Stimulated activated CD4-positive, alpha-beta T cell treated with anti-CD3 and anti-CD28 coated beads, Interleukin-1b, Interleukin-23, amount 100 ng/mL, for 48 hours (primary cell): ENCODE data around the gene RSPO4.

Source experiments
- DNase-seq: peaks from one replicate; pipeline ENCODE4 v3.0.0-alpha.2; 2020

The RSPO4 gene

DNA sequence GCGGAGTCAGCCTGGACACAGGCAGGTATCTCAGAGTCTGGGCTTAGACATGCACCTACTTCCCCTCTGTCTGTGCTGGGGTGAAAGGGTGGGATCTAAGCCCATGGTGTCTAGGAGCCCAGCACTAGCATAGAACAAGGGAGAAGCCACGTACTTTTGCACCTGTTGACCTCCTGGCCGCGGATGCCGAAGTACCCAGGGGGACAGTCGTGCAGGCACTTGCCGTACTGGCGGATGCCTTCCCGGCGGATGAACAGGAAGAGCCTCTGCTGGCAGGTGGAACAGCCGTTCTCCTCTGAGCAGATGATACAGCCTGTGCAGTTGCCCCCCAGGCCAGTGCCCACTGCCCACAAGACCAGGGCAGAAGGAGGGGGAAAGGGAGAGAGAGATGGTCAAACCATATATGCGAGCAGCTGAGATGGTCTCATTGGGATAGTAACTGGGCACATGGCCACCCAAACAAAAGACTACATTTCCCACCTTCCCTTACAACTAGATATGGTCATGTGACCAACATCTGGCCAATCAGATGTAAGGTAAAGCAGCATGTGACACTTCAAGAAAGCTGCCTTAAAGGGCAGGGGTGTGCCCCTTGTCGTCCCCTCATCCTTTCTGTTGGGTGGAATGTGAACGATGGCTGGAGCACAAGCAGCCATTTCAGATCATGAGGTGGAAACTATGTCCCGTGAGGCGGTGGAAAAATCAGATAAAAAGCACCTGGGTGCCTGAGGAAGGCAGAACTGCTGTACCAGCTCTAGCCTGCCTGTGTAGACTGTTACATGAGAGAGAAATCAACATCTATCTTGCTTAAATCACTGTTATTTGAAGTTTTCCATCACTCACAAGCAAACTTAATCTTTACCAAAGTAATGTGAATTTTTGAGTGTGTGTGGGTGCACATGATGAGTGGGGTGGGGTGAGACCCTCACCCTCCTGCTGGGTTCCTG, 34.0 kb downstream of the RSPO4 start:
- DNase-seq = no peak

DNA sequence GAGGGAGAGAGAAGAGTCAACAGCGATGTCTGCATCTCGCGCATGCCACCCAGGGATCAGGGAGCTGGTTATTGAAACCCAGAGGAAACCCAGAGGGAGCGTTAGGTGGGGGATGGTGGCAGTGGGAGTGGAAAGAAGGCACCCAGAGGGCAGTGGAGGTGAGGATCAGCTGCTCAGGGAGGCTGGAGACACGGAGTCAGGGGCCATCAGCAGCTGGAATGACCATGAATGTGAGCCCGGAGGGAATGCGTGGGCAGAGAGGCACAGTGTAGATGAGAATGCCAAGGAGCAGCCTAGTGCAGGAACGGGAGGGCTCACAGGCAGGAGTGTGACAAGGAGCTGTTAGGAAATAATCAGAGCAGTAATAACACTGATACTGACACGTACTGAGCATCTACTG, 36.2 kb downstream of the RSPO4 start:
- DNase-seq = no peak

DNA sequence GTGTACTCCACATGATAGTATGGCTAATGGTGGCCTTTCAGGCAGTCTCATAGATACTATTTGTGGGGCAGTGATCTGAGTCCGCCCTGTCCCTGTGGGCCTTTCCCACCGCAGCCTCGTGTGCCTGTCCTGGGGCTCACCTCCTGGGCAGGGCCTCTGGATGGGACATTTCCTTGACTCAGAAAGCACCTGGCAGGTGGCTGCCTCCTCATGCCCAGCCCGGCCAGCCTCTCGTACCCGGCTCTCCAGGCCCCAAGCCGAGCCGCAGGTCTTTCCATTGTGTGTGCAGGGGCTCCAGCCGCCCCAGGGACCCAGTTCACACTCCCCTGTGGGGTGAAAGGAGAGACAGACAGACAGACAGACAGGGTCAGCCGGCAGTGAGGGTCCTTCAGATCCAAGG, 38.3 kb downstream of the RSPO4 start:
- DNase-seq = no peak

DNA sequence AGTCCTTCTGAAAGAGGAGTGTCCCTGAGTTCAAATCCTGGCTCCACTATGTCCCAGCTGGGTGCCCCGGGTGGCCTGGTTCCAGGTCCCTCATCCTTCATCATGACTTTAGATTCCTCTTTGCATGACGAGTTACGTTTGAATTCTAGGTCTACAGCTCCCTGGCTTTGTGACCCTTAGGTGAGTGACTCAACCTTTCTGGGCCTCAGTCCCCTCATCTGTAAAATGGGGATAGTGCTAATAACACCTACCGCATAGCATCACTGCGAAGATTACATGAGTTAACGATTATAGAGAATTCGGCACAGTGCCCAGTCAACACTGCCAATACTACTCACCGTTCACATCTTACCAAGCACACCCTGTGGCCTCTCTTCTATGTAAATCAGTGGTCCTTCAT, 39.4 kb downstream of the RSPO4 start:
- no peak for DNase-seq

DNA sequence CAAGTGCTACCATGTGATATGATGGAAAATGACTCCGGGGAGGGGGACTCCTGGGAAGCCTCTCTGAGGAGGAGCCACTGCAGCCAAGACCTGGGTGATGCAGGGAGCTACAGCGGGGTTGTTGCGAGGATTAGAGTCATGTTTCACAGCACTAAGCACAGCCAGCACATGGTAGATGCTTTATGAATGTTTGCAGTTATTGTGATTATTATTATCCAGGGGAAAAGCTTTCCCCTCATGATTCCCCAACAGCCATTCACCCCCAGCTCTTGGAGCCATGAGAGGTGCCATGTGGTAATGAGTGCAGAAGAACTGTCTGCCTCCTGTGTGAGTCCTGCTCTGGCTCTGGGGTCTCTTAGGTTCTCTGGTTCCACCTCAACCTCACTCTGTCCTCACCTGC, 39.9 kb downstream of the RSPO4 start:
- no peak for DNase-seq

DNA sequence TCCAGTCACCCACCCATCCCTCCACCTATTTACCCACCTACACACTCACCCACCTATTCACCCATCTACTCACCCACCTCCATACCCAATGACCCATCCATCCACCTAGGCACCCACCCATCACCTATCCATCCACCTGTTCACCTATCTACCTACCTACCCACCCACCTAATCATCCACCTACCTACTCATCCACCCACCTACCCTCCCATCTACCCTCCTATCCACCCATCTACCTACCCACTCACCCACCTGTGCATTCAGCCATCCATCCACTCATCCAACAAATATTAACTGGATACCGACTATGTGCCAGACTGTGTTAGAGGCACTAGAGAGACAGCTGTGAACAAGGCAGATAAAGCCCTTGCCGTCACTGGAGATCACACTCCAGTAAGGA, 40.3 kb downstream of the RSPO4 start:
- no peak for DNase-seq

DNA sequence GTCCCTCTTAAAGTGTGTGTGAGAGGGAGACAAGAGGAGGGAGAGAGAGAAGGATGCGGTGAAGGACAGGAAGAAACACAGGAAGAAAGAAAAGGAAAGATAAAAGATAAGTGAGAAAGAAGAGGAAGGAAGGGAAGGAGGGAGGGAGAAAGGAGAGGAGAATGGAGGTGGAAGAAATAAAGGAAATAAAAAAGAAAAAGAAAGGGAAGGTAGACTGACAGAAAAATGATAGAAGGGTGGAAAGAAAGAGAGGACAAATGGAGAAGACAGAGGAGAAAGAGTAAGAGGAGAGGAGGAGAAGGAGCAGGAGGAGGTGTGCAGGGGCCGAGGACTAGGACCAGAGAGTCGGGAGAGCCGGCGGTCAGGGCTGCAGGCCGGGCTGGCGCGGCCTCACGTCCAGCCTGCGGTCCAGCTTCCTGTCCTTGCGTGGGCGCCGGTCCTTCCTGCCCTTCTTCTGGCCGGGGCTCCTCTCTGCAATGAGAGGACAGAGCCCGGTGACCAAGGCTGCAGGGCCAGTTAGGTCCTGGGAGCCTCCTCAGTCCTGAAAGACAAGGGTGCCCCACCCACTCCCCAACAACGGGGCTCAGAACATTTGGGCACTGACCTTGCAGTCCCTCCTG, 42.0 kb downstream of the RSPO4 start:
- DNase-seq = no peak

DNA sequence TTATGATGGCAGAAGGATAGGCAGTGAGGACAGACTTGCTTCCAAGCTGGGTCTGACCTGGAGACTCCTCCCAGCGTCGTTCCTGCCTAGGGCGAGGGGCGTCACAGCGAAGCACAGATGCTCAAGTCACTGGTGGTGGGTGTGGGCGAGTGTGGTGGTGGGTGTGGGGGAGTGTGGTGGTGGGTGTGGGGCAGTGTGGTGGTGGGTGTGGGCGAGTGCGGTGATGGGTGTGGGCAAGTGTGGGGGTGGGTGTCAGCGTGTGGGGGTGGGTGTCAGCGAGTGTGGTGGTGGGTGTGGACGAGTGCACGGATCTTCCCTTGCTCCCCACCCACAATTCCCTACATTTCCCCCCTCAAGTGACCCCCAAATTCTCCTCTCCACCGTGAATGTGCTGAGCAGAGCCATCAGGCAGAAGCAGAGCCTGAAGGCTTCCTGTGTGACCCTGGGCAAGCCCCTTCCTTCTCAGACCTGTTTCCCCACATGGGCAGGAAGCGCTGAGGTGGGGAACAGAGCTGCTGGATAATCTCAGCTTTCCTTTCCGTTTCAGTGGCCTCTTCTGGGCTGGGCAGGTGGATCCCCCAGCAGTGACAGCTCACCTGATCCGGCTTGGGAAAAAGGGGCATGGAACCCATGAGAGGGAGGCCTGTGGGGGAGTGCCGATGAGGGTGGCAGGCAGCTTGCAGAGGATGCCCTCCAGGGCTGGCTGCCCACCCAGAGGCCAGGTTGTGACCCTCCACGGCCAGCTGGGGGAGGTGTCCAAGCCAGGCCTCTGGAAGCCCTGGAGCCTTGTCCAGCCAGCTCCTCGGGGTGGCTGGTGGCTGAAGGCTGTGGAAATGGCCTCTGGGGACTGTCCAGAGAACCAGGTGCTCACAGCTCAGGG, 42.9 kb downstream of the RSPO4 start:
- DNase-seq = no peak

DNA sequence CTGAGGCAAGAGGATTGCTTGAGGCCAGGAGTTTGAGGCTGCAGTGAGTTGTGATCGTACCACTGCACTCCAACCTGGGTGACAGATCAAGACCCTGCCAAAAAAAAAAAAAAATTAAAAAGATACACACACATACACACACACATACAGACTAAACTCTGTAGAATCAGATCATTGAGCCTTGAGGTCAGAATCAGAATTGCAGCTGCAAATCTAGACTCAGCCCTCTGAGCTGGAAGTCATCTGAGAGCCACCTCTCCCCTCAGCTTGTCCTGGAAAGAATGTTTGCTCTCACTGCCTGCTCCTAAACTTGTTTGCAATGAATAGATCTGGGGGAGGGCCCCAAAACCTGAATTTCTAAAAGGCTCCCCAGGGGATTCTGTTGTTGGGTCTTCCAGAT, 44.6 kb downstream of the RSPO4 start:
- no peak for DNase-seq

DNA sequence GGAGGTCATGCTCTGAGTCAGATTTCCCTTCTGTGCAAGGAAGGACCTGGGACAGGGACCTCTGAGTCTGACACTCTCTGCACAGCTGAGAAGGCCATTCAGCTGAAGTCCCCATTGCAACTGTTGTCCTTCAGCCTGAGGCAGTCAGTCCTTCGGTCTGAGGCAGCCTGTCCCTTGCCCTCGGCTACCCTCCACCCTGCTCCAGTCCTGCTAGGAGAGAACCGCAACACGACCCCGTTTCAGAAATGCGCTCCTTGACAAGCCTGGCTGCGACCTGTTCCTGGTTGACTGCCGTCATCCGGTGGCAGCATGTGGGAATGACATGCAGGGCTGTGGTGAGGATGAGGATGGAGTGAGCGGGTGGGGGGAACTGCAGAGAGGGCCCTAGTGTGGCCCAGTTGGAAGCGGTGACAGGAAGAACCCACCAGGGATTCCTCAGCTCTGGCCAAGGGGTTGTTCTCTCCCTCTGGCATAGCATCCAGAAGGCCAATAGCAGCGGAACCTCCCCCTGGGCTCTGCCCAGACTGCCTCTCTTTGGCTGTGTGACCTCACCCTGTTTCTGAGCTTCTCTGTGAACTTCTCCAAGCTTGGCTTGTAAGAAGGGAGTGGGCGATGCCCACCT, 45.7 kb downstream of the RSPO4 start:
- peak; percentile 73 for DNase-seq

DNA sequence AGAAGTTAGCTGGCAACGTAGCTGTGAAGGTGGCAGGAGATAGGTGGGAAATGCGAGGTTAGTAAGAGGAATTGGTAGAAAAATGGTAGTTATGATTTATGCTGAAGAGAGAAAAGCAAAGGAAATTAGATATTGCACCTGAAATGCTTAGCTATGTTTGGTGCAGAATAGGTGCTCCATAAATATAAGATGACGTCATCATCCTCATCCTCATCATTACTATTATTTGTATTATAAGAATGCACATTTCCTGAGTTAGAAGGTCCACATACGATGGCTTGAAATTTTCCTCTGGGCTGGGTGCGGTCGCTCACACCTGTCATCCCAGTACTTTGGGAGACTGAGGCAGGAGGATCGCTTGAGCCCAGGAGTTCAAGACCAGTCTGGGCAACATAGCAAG, 46.5 kb downstream of the RSPO4 start:
- DNase-seq = no peak

DNA sequence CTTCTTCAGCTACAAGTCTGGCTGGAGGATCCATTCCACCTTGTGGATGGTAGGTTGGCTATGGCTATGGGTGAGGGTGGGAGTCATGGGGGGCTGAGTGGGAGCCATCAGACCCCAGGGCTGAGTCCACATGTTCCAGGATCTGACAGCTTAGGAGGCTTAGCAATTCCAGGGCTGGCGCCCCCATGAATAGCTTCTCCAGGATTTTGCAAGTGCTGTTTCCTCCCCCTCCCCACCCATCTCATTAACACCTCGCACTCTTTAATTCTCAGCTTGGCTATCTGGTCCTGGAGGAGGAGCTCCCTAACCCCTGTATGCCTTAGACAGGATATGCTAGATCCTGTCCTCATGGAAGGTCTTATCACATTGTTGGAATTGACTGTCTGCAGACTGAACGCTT, 47.0 kb downstream of the RSPO4 start:
- DNase-seq = no peak

DNA sequence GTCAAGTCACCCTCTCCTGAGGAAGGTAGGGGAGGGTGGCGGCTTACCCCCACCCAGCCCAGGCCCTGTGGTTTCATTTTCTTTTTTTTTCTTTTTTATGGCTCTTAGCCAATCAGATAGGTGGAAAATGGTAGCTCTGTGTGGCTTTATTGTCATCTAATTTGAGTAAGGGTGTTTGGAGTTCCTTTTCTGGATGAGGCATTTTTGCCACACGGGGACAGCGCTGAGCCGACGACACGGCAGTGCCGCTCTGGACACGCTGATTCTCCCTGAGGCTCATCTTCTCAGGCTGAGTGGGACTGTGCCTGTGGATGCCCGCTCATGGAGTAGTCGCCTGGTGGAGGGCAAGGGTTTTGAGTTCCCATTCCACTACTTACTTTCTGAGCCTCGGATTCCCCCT, 48.4 kb downstream of the RSPO4 start:
- no peak for DNase-seq

DNA sequence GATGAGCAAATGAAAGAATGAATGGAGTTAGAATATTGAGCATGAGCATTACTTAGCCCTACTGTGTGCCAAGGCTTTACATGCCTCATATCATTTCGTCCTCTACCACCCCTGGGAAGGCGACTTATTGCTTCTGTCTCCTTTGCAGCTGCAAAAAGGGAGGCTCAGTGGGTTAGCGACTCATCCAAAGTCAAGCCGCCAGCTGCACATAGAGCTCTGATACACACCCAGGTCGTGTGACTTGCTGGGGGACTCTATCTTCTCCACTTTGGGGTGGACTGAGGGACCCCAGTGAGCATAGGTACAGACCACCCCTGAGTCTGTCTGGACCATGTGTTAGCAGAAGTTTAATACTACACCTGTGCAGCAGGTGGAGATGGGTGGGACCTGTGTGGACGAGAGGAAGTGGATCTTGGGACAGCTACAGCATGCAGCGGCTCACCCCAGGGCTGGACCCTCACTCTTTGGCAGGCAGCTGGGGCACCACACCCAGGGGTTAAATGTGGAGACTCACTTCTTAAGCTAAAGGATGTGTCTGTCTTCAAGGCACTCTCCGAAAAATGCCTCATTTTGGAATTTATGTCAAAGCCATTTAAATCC, 49.8 kb downstream of the RSPO4 start:
- DNase-seq = no peak

DNA sequence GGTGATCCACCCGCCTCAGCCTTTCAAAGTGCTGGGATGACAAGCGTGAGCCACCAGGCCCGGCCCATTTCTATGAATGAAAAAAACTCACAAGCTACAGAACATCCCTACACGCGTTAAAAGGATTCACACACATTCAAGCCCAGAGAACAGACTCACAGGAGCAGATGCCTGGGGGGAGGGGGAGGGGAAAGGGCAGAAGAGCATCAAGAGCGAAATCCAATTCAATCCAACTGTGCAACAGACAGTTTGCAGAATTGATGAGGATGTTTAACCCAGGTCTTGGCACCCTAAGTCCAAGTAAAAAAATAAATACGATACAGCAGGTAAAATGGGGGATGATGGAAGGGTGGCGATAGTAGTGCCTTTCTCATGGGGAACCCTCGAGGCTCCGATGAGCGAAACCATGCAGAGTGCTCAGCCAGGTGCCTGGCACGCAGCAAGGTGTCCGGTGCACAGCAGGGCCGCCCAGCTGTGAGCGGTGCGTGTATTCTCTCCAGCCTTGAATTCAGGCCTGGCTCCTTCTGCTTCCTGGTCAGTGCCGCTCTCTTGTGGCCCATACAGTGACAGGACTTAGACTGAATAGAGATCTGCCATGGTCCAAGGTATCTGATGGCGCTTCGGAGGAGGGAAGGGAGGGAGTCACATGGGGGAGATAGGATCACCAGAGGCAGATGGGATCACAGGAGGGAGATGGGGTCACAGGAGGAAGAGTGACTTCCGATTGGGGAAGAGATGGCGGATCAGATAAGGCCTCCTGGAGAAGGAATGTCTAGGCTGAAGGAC, 50.5 kb downstream of the RSPO4 start:
- DNase-seq = no peak

DNA sequence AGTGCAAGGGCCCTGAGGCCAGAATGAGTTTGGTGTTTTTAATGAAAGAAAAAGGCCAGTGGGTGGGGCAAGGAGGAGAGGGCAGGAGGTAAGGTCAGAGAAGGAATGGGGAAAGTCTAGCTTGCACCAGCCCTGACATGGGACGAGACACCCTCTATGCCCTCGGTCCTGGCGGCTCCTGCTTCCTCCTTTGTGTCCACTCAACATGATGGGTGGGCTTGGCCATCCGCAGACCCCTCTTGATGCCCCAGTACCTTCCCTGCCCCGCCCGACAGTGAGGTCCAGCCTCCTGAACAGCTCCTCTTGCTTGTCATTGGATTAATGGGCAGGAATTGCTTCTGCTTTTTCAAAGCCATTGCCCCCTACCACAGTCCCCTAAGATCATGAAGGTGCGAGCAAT, 52.4 kb downstream of the RSPO4 start:
- no peak for DNase-seq

DNA sequence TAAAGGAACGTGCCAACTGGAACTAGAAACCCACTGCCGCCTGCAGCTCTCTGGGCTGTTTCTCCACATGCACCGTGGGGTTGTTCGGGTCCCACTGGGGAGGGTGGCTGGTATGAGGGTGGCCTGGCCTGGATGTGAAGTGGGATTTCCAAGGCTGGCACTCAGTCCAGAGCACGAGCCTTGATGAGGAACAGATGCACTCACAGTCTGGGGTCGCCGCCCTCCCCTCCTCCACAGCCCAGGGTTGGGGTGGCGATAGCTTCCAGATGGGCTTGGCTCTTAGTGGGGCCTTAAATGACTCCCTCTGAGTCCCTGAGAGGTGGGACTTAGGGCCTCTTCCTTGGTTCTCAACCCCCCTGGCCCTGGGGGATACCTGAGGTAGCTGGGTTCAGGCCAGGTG, 55.3 kb downstream of the RSPO4 start:
- no peak for DNase-seq

DNA sequence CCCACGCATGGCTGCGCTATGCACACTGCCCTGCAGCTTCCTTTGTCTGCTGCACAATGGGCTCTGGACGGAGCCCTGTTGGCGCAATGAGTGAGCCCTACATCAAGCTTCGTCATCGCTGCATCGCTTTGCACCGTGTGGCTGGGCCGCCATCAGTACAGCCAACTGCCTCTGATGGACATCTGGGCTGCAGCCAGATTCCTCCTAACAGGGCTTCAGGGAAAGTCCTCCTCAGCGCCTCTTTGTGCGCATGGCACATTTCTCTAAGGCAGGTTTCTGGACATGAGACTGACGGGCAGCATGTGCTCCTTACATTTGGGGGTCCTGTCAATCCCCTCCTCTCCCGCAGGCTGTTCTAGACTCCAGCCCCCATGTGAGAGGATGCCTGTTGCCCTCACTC, 56.3 kb downstream of the RSPO4 start:
- DNase-seq = no peak

DNA sequence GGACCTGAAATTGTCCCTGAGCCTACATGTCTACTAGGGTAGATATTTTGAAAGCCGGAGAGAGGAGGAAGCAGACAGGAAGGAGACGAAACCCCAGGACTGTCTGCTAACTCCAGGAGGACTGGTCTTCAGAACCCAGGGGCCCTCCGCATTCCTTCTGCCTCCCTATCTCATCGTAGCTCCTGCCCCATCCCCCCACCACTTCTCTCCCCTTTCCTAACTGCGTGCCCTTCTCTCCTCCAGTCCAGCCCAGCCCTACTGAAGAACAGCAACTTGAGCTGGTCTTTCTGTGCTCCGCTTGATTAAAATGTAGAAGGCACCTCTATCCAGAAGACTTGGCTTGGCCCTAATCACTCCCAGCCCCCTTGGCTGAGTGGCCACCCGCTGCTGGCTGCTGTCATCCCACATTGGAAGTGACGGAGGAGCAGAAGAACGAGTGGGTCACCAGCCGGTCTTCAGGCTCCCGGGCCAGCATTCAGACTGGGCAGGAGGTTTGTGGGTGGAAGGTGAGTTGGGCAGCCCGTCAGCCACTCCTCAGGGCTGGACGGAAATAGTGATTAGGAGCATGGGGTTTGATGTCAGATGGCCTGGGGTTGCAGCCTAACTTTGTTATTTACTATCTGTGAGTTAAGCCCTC, 57.2 kb downstream of the RSPO4 start:
- no peak for DNase-seq

DNA sequence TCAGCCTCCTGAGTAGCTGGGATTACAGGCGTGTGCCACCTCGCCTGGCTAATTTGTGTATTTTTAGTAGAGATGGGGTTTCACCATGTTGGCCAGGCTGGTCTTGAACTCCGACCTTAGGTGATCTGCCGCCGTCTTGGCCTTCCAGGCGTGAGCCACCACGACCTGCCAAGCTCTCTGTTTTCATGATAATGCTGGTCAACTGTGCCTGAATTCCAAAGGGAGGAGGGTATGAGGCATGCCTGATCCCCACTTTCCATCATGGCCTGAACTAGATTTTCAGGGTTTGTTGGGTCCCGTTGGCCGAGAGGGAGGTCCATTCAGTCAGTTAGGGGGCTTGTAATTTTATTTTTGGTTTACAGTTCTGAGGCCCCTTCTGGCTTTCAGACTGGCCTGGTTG, 58.0 kb downstream of the RSPO4 start:
- DNase-seq = no peak

DNA sequence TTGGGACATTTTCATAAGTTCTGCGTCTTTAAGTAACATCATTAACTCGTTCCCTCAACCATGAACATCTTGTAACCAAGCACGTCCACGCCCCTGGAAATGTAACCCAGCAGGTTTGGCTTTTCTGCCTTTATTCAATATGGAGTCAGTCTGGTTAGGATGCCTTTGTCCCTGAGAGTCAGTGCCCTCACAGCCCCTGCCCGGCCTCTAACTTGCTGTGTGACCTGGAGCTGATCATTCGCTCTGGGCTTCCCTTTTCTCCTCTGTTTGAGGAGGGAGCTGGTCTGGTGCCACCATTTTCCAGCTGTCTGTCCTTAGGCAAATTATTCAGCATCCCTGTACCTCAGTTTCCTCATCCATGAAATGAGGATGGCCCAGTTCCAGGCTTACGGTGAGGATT, 59.5 kb downstream of the RSPO4 start:
- DNase-seq = no peak
